Pons (tissue), 1 donor: ENCODE data around the gene DMRTA2.
A peak's percentile ranks its signal among the peaks of the same experiment; 100 is the strongest.

Source experiments
- DNase-seq: peaks from one replicate; pipeline ENCODE4 v3.0.0-alpha.2; 2016; ENCODE audit warnings: low spot score

DMRTA2 gene

DNA sequence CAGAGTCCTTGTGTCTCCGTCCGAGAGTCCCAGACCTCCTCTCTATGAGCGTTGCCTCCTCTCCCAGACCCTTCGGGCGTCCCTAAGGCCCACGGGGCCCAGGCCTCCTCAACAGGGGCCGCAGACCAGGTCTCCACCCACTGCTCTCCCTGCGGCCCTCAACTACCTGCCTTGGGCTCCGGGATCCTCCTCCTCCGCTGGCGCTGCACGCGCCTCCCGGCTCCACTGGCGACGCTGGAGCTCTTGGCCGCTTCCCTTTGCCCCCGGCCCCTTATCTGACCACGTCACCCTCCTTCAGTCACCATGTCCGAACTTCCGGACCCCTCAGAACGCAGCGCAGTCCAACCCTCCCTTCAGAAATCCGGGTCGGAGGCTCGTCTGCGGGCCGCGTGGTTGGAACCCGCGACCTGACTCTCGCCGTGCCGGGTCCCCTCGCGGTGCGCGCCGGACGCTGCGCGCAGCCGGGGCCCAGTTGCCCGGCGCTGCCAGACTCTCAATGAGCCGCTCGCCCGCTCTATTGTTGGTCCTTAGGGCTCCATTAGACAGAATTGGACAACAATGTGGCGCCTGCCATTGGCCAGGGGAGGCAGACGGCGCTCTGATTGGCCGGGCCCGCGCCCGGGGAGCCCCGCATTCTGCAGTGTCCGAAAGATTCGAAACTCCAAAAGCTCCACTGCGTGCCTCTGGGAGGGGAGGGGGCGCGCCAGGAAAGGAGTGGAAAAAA is at the start of gene DMRTA2:
DMRTA2 (minus strand) TSS at position 498 of the 724 bp plus-strand sequence. CDS start 1,907 bp downstream, outside the sequence.
- peak; percentile 35 for DNase-seq

DNA sequence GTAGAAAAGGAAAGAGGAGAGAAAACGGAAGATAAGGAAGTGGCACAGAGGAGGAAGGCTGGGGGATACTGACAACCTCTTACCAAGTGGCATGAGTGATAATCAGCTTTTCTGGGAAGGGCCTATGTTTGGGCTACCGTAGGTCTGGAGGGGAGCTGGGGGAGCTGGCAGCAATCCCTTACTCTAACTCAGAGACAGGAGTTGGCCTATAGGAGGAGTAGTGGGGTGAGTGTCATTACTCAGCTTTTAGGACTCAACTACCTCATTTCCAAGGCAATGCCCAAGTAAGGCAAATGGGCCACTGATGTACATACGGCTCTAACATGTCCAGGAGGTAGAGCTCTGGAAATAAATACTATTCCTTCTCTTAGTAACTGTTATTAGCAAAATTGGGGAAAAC is 48.7 kb upstream of the DMRTA2 start:
- no peak for DNase-seq

DNA sequence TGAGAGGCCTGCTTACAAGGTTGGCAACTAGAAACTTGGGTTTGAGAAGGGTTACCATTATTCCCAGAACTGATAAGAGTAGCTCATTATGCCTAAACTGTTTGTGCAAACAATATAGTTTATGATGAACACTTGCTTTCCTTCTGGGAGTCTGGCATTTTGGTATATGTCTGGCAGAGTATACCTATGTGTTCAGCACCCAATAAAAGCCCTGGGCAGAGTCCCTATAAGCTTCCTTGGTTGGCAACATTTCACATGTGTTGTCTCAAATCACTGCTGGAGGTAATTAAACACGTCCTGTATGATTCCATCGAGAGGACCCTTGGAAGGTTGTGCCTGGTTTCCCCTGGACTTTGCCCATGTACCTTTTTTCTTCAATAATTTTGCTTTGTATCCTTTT is 39.7 kb upstream of the DMRTA2 start:
- no peak for DNase-seq

DNA sequence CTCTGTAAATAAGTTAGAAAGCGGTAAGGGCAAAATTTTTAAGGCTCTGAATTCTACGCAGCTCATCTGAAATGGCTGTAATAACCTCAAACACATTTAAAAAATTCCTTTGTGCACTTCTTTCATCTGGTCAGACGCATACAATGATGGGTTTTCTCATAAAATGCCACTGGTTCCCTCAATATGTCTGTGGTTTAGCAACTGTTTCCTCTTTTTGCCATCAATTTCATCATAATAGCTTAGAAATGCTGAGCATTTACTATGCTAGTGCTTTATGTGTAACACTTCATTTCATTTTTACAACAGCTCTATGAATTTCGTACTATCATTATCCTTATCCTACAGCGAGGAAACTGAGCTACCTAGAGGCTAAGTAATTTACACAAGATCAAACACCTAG is 35.3 kb upstream of the DMRTA2 start:
- DNase-seq: no peak

DNA sequence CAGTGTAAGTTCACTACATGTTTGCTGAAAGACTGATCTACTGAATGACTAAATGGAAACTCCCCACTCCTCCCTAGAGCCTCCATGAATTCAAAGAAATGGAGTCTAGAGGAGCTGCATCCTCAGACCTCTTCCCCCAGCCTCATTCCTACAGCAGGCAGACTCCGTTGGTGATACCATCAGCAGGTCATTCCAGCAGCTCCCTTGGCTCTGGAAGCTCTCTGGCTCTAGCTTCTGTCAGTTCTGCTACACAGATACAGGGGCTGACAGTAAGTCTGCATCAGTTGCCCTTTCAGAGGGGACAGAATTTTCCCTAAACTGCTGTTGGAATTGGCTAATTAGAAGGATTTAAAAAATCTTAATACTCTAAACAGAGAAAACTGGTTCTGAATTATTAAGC is 31.7 kb upstream of the DMRTA2 start:
- no peak for DNase-seq

DNA sequence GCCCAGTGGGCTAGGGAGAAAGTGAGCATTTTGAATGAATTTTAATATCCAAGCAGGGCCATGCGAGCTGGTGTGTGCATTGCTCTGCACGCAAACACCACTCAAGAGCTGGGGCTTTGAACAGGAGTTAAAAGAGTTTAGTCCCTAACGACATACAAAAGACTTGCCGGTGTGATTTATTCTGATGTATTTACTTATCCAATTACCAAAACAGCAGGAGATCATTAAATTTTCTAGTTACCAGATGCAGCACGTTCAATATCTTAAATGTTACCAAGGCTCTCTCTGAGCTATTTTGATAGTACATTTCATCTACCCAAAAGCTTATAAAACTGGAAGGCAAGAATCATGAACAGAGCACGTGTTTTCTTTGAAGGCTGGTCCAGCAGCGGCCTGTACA is 30.0 kb upstream of the DMRTA2 start:
- no peak for DNase-seq

DNA sequence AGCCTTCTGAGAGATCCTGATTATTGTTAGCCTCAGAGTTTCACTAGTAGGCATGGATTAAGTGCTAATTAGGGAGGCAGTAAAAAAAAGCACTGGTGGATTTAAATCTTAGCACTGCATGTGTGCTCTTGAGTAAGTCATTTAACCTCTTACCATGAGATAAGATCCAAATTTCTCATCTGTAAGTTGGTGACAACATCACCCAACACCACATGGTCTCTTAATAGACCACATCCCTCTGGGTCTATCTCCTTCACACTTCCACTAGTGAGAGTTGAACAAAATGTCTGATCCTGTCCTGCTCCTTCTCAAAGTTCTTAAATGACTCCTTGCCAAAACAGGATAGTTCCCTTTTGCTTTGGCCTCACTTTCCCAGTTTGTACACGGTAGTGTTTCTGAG is 29.5 kb upstream of the DMRTA2 start:
- no peak for DNase-seq

DNA sequence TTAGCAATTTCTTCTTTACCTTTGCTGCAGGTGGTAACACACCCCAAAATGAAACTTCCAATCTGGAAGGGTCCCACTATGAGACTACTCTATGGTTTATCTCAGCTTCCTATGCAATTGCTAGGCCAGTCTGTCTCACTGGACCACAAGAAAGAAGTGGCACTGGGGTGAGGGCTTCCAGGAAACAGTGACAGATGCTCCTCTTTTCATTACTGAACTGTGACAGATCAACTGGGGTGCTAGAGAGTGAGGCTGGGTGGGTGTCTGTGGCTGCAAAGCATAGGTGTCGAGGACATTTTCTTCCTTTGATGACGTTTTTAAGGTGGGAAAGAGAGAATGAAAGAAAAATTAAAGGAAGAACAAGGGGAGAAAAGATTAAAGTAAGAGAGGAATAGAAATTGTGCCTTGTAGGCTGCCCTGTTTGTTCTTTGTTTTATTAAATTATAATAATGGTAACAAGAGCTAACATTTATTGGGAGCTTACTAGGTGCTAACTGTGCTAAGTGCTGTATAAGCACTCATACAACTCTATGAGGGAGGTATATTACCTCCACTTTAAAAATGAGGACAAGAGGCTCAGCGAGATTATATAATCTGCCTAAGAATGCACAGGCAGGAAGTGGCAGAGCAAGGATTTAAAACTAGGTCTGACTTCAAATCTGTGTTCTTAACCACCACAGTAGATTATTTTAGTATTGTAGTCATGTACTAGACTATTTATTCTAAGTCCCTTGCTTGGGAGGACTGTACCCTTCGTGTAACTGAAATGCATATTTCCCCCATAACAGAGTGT is 27.8 kb upstream of the DMRTA2 start:
- DNase-seq: no peak

DNA sequence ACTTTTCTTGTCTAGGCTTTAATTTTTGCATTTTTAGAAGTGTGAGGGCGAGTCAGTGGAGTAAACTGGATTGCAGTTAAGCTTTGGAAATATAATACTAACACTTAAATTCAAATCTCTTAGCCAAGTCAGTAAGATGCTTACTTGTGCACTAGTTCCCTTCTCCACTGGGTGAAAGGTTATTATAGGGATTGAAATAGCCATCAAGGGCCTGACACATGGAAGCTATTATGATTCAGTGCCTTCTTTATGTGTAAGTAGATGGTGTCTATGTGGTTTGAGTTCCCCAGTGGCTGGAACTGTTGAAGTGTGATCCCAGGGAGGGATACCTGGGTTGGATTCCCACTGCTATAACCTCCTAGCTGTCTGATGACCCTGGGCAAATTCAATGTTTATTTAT is 24.7 kb upstream of the DMRTA2 start:
- DNase-seq: no peak

DNA sequence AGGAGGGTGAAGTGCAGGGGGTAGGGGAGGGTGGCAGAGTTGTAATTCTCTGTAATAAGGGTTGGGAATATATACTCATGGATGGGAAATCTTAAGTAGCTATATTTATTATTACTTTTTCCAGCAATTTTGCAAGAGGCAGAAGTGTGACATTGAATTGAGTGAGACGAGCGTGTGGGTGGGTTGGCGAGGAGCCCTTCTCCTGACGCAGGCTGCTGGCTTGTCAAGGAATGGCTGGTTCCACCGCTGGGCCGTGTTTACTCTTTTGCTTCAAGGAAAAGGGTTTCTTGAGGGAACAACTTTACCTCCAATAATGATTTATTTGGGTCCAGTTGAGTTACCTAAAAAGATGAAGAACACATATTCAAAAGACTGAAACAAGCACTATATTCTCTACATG is 17.9 kb upstream of the DMRTA2 start:
- no peak for DNase-seq

DNA sequence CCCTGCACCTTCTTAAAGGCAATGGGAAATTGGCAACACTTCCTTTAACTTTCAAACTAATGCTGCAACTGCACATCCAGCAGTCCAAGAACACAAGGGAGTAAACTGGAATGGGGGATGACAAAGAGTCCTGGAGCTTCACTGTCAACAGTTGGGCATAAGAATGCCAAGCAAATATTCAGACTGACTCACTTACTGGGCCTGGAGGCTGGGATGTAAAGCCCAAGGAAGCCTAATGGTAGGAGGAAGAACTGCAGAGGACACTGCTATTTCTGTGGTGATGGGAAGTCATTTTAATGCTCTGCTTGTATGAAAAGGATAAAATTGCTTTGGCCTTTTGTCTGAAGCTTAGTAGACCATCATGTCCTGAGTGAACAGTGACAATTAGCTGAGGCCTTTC is 15.7 kb upstream of the DMRTA2 start:
- DNase-seq: no peak

DNA sequence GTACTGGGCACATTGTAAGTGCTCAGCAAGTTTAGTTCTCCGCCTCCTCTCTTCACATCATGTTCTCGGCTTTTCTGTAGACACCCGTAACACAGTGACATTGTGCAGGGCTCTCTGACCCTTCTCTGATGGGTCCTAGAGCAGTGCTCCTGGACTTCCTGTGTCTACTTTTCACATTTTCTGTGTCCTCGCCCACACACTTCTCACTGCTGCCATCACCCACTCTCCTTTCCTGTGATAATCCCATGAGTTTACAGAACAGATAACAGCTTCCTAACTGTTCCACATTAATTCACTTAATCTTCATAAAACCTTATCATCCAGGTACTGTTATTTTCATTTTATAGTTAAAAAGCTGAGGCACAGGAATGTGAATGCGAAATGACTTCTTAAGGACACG is 13.2 kb upstream of the DMRTA2 start:
- no peak for DNase-seq

DNA sequence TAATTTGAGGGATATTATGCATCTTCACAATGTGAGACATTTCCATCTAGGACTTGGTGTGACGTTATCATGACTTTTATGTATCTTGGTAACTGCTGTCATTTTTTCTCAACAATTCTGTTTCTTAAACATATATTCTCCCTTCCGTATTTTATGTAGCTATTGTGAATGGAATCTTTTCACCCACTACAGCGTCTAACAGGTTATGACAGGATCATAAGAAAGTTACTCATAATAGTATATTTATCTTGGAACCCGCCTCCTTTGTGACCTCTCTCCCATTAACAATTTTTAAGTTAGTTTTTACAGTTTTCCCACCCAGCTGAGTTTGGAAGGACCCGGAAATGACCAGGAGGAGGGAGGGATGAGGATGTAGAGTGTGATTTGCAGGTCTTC is 6.8 kb upstream of the DMRTA2 start:
- DNase-seq: no peak

DNA sequence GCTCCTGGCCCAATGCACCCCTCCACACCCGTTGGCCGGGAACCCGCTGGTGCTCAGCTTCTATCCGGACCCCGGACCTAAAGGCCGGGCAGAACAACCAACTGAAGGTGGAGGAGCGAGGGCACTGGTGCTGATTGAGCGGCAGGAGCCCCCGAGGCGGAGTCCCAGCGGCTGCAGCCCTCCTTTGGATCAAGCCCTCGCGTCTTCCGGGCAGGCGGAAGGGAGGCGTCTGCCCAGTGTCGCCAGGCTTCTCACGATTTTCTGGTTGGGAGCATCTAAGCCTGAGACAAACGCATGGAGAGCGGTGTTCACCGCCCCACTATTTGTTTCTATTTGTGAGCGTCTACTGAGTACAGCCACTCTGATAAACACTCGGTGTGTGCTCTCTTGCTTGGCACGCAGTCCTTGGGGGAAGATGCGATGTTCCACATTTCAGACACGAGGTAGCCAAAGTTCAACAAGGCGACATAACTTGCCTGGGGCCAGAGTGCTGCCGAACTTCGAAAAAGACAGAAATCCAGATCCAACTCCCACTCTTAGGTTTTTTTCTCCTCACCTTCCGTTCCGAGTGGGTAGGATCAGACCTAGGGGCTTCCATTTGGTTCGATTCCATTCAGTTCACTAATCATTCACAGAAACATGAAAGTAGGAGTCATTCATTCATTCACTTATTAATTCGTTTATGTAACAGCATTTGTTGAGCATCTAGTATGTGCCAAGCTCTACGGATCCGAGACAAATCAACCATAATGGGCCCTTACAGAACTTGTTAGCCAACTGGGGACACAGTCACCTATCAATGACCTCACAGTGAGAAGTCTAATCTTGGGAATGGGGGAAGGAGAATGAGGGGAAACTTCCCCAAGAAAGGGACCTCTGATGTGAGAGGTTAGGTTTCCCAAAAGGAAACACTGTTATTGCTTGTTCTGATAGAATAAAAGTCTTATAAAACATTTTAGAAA is 4.9 kb upstream of the DMRTA2 start:
- no peak for DNase-seq

DNA sequence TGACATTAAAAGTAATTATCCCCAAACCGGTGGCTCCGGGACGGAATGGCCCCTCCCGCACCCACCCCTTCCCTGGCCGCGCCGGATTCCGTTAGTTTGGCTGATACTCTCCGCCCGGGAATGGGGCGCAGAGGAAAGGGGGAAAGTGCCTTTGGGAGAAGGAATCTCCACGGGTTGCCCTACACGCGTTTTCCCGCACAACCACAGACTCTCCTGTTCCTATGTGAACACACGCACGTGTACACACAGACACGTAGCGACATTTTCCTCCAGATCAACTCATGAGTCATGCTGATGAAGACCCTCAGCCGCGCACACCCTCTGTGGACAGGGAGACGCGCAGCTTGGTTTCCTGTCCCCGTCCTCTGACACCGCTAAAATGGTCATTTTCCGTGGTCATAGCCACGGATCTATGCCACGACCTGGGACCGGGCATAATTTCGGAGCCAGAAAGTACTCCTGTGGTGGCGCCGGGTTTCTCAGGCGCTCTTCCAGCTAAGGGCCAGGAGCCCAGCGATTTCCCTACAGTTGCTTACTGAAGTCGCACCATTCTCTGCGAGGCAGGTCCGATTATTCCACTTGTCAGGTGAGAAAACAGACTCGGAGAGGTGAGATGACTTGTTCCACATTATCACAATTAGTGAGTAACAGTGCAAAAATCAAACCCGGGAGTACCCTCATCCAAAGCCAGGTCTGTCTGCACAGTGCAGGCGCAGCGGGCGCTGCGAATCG is 4.0 kb upstream of the DMRTA2 start:
- DNase-seq: no peak

DNA sequence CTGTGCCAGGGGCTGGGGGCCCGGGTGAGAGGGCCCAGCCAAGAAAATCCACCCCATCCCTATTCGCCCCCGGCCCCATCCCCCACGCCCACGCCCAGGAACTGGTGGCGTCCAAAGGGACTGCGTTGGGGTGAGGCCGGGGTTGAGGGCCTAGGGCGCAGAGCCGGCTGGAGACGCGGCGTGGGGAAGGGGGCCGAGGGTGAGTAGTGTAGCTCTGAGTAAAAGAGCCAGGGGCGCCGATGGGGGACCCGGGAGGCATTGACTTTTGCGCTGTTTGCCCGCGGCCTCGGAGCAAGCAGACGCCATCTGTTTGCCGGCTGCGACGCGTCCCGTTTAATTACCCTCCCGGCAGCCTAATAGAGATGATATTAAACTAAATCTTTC is 3.5 kb upstream of the DMRTA2 start:
- no peak for DNase-seq

DNA sequence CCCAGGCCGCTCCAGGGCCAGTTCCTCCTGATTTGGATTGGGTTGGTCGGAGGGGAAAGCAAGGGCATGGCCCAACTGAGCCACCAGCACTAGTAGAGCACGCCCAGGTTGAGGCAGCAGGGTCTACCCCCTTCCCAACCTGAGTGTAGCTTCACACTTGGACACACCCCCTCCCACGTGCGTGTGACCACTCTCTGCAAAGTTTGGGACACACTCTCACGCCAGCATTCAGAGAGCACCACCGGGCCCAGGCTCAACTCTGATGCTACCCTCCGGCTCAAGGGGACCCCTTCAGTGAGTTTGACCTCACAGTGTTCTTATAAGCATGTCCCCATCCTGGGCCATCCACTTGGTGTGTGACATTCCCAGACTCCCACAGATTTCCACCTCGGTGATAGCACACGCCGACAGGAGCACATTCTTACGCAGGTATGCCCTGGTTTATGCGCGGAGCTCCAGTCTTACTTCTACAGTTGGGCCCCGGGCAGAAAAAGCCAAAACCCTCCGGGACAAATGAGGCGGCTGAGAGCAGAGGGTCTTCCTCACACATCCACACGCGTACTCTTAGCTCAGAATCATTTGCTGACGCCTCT is 3.0 kb upstream of the DMRTA2 start:
- DNase-seq: no peak

DNA sequence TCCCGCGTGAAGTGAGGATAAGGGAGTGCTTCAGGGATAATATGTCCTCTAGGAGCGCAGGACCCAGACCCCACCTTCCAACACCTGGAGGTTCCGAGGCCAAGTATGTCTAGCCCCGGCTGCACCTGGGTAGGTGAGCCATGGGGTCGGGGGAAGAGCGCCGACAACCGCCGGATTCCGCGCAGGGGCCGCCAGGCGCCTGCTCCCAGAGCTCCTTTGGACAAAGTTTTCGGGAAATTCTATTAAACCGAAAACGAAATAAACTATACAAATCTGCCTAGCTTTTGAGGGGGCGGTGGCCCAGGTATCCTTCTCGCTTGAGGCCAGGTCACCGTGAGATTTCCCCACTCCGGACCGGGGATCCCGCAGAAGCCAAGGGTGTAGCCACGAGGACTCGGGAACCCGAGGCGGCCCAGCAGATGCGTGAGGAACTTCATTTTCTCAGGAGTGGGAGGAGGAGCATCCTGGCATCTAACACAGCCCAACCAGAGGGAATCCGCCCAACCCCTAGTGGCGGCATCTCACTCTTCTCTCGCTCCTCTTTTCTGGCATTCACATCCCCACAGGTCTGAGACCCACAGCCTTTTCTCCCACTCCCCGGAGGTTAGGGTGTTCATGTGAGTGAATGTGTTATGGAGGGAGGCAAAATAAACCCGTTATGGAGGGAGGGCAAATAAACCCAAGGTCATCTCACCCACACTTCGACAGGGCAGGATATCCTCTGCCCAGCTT is 2.3 kb upstream of the DMRTA2 start:
- no peak for DNase-seq

DNA sequence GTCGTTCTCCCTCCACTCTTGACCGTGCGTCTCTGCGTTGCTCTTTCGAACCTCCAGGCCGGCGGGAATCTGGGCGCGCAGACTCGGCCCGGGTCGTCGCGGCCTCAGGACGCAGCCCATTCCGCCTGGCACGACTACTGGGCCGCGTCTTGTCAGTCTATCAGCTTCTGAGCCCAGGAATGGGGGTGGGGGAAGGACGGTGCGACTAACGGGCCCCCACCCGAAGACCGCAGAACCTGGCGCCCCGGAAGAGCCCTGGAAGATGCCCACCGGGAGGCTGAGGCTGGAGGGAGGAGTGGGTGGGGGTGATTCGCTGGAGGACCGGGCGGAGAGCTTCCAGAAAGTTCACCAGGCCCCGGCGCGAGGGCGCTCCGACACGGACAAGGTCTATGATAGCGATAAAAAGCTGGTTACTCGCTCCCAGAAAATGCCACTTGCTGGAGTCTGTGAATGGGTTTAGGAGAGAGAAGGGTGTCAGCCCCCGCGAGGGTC is 1.7 kb upstream of the DMRTA2 start:
- no peak for DNase-seq

DNA sequence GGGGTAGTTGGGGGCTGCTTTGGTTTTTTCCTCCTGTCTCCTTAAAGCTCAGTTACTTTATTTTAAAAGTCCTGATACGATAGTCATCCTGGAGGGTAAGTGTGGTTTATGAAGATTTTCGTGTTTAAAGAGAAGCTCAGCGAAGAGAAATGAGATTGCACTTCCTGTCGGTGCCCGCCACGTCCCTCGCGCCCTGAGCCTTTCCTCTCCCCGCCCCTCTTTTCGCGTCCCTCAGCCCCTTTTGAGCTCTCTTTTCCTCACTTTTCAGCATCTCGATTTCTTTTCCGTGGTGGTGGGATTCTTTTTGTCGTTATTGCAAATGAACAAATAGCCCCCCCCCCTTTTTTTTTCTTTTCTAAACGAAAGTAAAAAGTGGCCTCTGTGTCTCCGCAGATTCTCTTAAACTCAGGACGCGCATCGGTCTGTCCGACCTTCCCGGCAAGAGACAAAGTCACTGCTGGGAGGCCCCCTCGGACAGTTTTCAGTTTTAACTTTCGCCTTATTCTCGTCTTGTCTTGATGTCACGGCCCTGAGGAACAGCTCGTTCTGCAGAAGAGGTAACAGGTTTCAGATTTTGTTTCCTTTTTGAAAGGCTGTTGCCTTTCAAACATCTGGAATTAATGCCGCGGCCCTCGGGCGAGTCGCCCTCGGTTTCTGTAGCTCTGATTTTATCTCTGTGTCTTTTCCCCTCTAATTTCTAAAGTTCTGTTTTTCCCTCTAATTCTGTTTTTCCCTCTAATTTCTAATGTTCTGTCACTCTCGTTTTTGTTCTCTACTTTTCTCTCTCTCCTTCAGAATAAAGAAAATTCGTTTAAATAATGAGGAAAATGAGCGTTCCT is 1.0 kb upstream of the DMRTA2 start:
- no peak for DNase-seq
